ENCODE results near the gene PARD3B. TPM values are rescaled to one million over a fixed set of nuclear protein-coding genes. Genes with fewer than 3 reads are reported as not detected.

PARD3B gene
- total RNA-seq, 2 experiments from 2014 or later, result 0.16 TPM; not detected in 1

DNA sequence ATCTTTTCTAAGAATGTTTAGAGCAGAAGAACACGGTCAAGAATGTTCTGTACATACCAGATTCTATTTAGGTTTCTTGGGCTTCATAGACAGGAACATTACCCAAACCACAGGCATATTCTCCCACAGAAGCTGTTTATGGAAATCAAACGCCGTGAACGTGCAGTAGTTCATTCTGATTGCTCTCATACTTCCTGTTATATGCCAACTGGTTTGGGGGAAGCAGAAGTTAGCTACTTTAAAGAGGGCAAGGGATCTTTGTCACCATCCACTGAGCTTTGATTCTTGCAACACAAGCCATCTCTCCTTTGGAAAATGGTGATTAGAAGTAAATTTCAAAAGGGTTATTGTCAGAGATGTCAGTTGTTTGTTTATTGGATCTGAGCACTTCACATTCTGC, 954.8 kb downstream of the PARD3B start:
- DNase-seq (no peak), ATAC-seq (no peak)
- no peaks in the 10 kb centered on the region for H3K27me3 Mint-ChIP-seq
- no peaks in the 10 kb centered on the region for H3K4me1 Mint-ChIP-seq
- H3K36me3 Mint-ChIP-seq, result no peaks in the 10 kb centered on the region
- H3K9me3 Mint-ChIP-seq (ENCODE audit: low read depth), result no peaks in the 10 kb centered on the region
- CTCF ChIA-PET, result no interaction called here
- H3K4me3 Mint-ChIP-seq, result no peak overlapping the region
- no peak overlapping the region for H3K27ac Mint-ChIP-seq

DNA sequence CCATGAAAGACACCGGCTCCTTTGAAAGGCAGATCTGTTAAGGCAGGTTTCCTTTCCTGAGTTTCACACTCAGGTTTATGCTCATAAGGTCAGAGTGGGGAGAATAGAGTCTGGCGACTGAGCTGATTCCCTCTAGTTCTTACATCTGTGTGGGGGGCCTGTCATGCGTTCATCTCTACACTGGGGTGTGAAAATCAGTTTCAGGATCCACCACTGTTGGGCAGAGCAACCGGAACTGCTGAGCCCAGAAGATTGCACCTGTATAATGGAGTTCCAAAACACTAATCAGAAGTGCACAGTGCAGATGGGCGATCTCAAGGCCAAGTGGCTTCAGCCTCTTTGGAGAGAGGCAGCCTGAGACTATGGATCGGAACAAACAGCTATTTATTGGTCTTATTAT, 955.7 kb downstream of the PARD3B start:
- no peak overlapping the region for H3K27ac Mint-ChIP-seq
- H3K4me3 Mint-ChIP-seq, result no peak overlapping the region
- no peak for ATAC-seq
- H3K36me3 Mint-ChIP-seq, result no peaks in the 10 kb centered on the region
- H3K9me3 Mint-ChIP-seq (ENCODE audit: low read depth), result no peaks in the 10 kb centered on the region
- H3K4me1 Mint-ChIP-seq, result no peaks in the 10 kb centered on the region
- H3K27me3 Mint-ChIP-seq, result no peaks in the 10 kb centered on the region
- no peak for DNase-seq
- CTCF ChIA-PET, result no interaction called here

DNA sequence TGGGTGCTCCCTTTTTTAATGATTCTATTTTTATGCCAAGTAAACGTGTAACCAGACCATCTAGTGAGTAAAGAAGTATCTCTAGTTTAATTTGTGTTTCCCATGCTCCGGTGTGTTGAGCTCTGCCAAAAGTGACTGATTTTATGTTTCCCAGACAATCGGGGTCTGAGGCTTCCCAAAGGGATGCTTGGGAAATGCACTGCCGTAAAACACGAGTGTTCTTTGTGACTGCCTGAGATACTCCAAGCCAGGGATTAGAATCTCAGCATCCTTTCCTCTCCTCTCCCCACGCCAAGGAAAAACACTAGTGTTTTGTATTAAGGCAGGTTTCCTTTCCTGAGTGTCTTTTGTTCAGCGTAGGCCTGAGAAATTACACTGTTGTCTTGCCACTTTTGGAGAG, 956.6 kb downstream of the PARD3B start:
- no peaks in the 10 kb centered on the region for H3K27me3 Mint-ChIP-seq
- no peak overlapping the region for H3K27ac Mint-ChIP-seq
- H3K36me3 Mint-ChIP-seq, result no peaks in the 10 kb centered on the region
- no peak overlapping the region for H3K4me3 Mint-ChIP-seq
- CTCF ChIA-PET, result no interaction called here
- ATAC-seq (no peak), DNase-seq (no peak)
- H3K9me3 Mint-ChIP-seq (ENCODE audit: low read depth), result no peaks in the 10 kb centered on the region
- no peaks in the 10 kb centered on the region for H3K4me1 Mint-ChIP-seq

DNA sequence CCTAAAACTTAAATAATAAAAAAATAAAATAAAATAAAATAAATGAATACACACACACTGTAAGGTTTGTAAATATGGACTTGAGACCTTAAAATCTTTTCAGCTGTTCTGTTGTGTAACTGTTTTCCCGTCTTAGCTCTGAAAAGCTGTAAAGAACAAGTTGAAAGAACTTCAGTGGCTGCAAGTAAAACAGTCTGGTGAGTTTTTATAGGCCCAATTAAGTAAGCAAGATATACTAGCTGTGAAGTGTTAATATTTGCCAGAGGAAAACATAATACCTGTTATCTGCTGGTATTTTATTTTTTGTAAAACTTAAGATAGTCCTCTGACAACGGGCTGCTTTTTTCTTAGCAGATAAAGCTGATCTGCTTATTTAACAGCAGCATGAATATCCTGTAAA, 960.1 kb downstream of the PARD3B start:
- Mint-ChIP-seq H3K36me3 (no peaks in the 10 kb centered on the region), H3K4me3 (no peak overlapping the region), H3K4me1 (no peaks in the 10 kb centered on the region), H3K27me3 (no peaks in the 10 kb centered on the region), H3K9me3 (ENCODE audit: low read depth) (no peaks in the 10 kb centered on the region), H3K27ac (no peak overlapping the region)
- DNase-seq (no peak), ATAC-seq (no peak)
- CTCF ChIA-PET, result no interaction called here

DNA sequence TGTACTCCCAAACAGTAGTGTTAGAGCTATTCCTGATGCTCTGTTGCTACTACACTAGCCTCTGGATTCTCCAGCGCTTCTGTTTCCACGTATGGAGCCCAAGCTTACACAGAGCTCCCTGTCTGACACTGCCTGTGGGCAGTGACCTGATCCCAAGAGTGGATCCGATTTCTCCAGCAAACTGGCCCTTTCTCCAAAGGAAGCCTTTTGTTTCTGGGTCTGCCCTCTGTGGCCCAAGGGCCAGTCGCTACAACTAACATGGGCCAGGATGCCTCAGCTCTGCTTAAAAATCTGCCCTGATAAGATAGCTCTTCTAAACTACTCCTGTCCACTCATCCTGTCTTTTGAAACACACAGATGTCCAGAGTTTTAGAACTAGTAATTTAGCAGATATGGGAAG, 964.4 kb downstream of the PARD3B start:
- DNase-seq (no peak), ATAC-seq (no peak)
- H3K36me3 Mint-ChIP-seq, result no peaks in the 10 kb centered on the region
- no peaks in the 10 kb centered on the region for H3K9me3 Mint-ChIP-seq (ENCODE audit: low read depth)
- H3K27me3 Mint-ChIP-seq, result no peaks in the 10 kb centered on the region
- H3K4me3 Mint-ChIP-seq, result no peak overlapping the region
- H3K27ac Mint-ChIP-seq, result no peak overlapping the region
- no peaks in the 10 kb centered on the region for H3K4me1 Mint-ChIP-seq
- CTCF ChIA-PET, result no interaction called here

DNA sequence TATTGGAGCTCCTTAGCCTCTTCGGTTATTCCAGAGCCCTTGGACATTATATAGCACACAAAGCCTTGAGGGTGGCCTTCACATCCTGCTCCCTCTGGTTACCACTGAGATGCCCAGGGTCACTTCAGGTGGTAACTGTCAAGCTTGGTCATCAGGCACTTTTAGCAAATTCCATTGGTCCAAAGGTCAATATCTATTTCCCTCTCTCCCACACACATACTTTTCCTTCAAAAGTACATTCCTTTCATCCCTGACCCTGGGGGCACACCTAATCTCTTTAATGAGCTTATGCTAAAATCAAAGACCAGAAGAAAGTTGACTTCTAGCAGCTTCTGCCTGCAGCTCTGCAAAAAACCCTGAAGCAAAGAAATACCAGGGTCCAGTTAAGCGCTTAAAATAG, 965.1 kb downstream of the PARD3B start:
- DNase-seq (no peak), ATAC-seq (no peak)
- Mint-ChIP-seq H3K36me3 (no peaks in the 10 kb centered on the region), H3K27ac (no peak overlapping the region), H3K4me1 (no peaks in the 10 kb centered on the region), H3K4me3 (no peak overlapping the region), H3K27me3 (no peaks in the 10 kb centered on the region), H3K9me3 (ENCODE audit: low read depth) (no peaks in the 10 kb centered on the region)
- CTCF ChIA-PET, result no interaction called here

DNA sequence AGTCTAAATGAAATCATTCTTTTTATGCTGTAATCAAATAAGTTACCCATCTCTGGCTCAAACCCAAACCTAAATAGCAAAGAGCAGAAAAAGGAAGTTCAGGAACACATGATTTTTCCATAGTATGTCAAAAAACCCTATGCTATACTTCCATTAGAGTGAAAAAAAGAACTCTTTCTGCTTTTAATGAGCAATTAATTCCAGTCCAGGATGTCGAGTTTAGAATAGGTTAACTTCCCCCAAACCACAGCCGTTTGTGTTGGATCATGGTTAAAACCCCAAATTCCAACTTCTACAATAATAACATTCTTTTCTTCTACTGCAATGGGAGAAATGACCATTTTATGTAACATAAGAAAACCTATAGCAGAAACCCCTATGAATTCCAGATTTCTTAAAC, 965.9 kb downstream of the PARD3B start:
- Mint-ChIP-seq H3K27me3 (no peaks in the 10 kb centered on the region), H3K4me1 (no peaks in the 10 kb centered on the region), H3K4me3 (no peak overlapping the region), H3K27ac (no peak overlapping the region), H3K36me3 (no peaks in the 10 kb centered on the region), H3K9me3 (ENCODE audit: low read depth) (no peaks in the 10 kb centered on the region)
- DNase-seq (no peak), ATAC-seq (no peak)
- CTCF ChIA-PET, result no interaction called here

DNA sequence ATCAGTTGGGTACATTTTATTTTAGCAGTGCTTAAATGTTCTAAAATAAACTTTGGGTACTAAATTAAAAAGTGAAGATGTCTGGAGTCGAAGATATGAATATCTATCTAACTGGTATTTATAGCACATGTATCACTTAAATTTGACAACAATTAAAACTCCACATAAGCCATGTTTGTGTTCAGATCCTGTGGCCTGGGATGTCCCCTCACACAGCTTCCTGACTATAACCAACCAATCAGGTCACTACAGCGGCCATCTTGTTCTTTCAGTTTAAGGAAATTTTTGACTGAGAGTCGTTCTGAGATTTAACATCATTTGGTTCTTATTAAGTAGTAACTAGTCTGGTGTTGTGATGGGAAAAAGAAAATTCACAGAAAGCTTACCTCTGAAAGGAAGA, 966.4 kb downstream of the PARD3B start:
- DNase-seq, result no peak
- CTCF ChIA-PET, result no interaction called here
- Mint-ChIP-seq H3K36me3 (no peaks in the 10 kb centered on the region), H3K9me3 (ENCODE audit: low read depth) (no peaks in the 10 kb centered on the region), H3K4me1 (no peaks in the 10 kb centered on the region), H3K27ac (no peak overlapping the region), H3K4me3 (no peak overlapping the region), H3K27me3 (no peaks in the 10 kb centered on the region)
- no peak for ATAC-seq

DNA sequence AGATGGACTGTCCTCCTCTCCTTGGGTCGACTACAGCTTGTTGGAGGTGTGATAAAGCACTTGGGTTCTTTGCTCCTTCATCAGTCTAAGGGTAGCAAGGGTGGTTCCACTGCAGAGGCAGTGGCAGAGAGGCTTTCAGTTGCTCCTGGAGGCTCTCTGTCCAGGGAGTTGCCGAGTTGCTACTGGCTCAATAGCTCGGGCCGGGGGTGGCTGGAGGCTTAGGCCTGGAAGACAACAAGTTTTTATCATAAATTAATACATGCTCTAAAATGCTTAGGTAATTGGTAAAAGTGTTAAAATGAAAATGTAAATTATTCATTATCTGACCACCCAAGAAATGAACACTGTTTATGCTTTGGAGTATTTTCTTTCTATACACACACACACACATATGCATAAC, 975.0 kb downstream of the PARD3B start:
- no peak for ATAC-seq
- no peak for DNase-seq
- no peak overlapping the region for H3K27ac Mint-ChIP-seq
- H3K4me3 Mint-ChIP-seq, result no peak overlapping the region
- no peaks in the 10 kb centered on the region for H3K4me1 Mint-ChIP-seq
- H3K9me3 Mint-ChIP-seq (ENCODE audit: low read depth), result no peaks in the 10 kb centered on the region
- no peaks in the 10 kb centered on the region for H3K27me3 Mint-ChIP-seq
- no peaks in the 10 kb centered on the region for H3K36me3 Mint-ChIP-seq
- CTCF ChIA-PET, result no interaction called here

DNA sequence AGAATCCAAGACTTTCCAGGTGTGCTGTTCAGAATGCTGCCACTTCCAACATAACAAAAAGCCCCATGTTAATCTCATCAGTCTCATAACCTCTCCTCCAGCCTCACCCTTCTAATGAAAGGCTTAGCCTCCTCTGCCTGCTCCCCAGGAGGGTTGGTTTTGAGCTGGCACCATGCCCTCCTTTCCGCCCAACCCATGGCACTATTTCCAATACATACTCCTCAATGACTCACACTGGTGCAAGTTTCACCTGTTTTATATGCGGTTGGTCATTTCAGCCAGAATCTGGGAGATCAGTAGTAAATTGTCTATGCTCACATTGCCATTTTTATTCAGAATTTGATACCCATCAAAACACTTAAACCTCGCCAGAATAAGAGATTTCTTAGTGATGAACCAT, 979.4 kb downstream of the PARD3B start:
- ATAC-seq (no peak), DNase-seq (no peak)
- Mint-ChIP-seq H3K4me3 (no peak overlapping the region), H3K36me3 (no peaks in the 10 kb centered on the region), H3K4me1 (peaks cover 1% of the 10 kb centered on the region), H3K27ac (no peak overlapping the region), H3K27me3 (no peaks in the 10 kb centered on the region), H3K9me3 (ENCODE audit: low read depth) (no peaks in the 10 kb centered on the region)
- CTCF ChIA-PET, result no interaction called here

DNA sequence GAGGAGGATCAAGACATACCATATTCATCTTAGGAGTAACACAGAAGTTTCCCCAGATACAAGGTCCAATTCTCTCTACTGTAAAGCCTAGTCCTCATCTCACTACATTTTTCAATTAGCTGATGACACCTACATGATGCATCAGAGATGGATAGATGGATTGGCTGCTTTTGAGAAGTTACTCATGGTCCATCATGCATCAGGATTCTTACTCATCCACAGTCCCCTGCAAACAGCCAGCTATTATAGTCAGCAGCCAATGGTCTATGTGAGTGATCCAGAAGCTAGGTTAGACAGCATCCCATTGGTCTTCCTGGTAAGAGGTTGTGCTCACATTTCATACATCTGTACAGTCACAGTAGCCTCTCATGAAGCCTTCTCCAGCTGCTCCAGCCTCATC, 982.5 kb downstream of the PARD3B start:
- Mint-ChIP-seq H3K9me3 (ENCODE audit: low read depth) (no peaks in the 10 kb centered on the region), H3K4me1 (peaks cover 1% of the 10 kb centered on the region), H3K4me3 (no peak overlapping the region), H3K27ac (no peak overlapping the region), H3K27me3 (no peaks in the 10 kb centered on the region), H3K36me3 (no peaks in the 10 kb centered on the region)
- ATAC-seq (no peak), DNase-seq (no peak)
- CTCF ChIA-PET, result no interaction called here

DNA sequence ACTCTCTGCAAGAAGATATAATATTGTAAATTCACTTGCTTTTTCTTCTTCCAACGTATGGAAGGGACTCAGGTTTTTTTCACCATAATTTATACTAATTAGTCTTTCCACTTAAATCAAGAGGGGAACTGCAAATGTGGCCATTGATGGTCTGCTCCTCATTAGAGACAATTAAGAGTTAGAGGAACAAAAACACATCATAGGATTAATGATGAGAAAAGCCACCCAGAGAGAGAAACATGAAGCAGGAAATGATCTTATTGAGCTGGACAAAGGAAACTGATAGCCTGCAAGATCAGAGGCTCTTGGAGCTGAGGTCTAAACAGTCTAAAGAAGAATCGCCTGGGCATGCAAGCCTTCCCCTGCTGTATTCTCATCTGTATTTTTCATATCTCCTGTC, 985.8 kb downstream of the PARD3B start:
- no peaks in the 10 kb centered on the region for H3K27me3 Mint-ChIP-seq
- H3K4me3 Mint-ChIP-seq, result no peak overlapping the region
- H3K27ac Mint-ChIP-seq, result no peak overlapping the region
- H3K9me3 Mint-ChIP-seq (ENCODE audit: low read depth), result no peaks in the 10 kb centered on the region
- peaks cover 1% of the 10 kb centered on the region for H3K4me1 Mint-ChIP-seq
- H3K36me3 Mint-ChIP-seq, result no peaks in the 10 kb centered on the region
- DNase-seq, result no peak
- ATAC-seq, result no peak
- CTCF ChIA-PET, result no interaction called here

DNA sequence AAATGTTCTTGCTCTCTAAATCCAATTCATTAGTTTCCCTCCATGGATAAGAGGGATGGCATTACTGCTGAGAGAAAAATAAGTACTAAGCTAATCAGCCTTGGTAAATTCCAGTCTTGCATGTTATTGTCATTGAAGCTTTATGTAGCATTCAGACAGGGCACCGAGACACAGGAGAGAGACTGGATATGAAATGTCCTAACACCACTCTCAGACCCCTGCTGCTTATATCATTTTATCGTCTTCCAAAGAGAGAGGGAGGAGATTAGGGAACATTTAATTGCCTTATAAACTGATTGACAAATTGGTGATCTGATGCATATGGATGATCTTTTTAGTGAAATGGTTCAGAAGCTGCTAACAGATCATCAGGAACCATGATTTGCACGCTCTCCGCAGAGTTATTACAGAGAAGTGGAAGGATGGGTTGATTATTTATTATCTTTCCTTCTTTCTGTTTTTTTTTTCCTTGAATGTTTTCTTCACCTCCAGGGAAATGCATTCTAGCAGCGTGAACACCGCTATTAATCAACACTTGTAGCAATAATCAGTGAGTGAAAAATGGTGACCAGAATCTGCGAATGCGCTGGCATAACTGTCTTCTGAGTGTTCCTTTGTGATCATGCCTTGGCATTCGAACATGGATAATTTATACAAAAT, 986.3 kb downstream of the PARD3B start:
- Mint-ChIP-seq H3K4me3 (no peak overlapping the region), H3K4me1 (peaks cover 1% of the 10 kb centered on the region), H3K9me3 (ENCODE audit: low read depth) (no peaks in the 10 kb centered on the region), H3K27me3 (no peaks in the 10 kb centered on the region), H3K36me3 (no peaks in the 10 kb centered on the region), H3K27ac (no peak overlapping the region)
- DNase-seq, result no peak
- no peak for ATAC-seq
- CTCF ChIA-PET, result no interaction called here

DNA sequence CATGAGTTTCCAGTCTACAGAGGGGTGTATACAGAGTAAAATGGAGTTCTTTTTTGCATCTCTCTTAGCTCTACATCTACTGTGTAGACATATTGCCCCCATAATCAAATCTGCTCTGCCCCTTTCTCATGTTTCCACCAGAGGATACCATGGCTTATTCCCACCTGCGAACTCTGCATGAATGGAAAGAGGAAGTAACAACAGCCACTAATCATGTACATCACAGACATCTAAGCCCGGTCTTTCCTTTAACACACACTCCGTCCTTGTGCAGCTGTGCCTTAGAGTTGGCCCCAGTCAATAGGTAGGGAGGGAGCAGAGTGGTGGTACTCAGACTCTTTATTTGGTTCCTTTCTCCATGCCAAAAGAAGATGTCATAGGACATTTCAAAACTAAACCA, 989.7 kb downstream of the PARD3B start:
- ATAC-seq, result no peak
- H3K9me3 Mint-ChIP-seq (ENCODE audit: low read depth), result no peaks in the 10 kb centered on the region

DNA sequence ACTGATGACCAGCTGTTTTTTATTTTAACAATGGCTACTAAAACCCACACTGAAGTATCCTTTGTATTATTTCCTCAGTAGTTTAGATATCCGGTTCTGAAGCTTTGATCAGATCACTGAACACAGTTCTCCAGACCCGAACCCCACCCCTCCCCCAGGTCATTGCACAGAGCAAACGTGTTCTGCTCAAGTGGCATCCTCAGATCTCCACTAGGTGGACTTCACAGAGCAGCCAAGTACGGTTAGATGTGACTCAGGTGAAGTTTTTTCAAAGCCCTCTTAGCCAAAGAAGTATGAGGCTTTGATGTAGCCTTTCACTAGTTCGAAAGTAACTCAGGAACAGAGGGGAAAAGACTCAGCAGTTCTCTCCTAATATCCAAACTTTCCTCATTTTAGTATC, 994.3 kb downstream of the PARD3B start:
- ATAC-seq (no peak), DNase-seq (no peak)
- Mint-ChIP-seq H3K36me3 (no peaks in the 10 kb centered on the region), H3K4me1 (no peaks in the 10 kb centered on the region), H3K27me3 (no peaks in the 10 kb centered on the region), H3K4me3 (no peak overlapping the region), H3K9me3 (ENCODE audit: low read depth) (no peaks in the 10 kb centered on the region), H3K27ac (no peak overlapping the region)
- CTCF ChIA-PET, result no interaction called here

More for the DNA sequence above, 989.7 kb downstream of the PARD3B start:
- CTCF ChIA-PET, result no interaction called here
- H3K27me3 Mint-ChIP-seq, result no peaks in the 10 kb centered on the region
- no peak for DNase-seq
- no peaks in the 10 kb centered on the region for H3K4me1 Mint-ChIP-seq
- no peak overlapping the region for H3K27ac Mint-ChIP-seq
- H3K36me3 Mint-ChIP-seq, result no peaks in the 10 kb centered on the region
- no peak overlapping the region for H3K4me3 Mint-ChIP-seq
